GM23338 (cell line): Measurements from ENCODE around the gene RAB31.

ENCODE experiments used
- POLR2AphosphoS5 ChIP-seq: IDR thresholded peaks from 2 replicates; pipeline ENCODE4 v1.6.1; 2016; ENCODE audit warnings: antibody characterized with exemption, low read depth
- TF ChIP-seq, protein P1 (sequence below), 2 experiments: fragments of 200-600 bp in 1 of 2; sonication (generic) in 1 of 2; conservative IDR thresholded peaks; 2 replicates each; pipeline versions ENCODE4 v1.5.1 to v1.6.1; 2016 to 2017; ENCODE audit warnings: antibody characterized with exemption in 2 of 2, low read depth in 2 of 2, mild to moderate bottlenecking in 2 of 2, moderate library complexity in 1 of 2

- TF ChIP-seq, protein P1, sequence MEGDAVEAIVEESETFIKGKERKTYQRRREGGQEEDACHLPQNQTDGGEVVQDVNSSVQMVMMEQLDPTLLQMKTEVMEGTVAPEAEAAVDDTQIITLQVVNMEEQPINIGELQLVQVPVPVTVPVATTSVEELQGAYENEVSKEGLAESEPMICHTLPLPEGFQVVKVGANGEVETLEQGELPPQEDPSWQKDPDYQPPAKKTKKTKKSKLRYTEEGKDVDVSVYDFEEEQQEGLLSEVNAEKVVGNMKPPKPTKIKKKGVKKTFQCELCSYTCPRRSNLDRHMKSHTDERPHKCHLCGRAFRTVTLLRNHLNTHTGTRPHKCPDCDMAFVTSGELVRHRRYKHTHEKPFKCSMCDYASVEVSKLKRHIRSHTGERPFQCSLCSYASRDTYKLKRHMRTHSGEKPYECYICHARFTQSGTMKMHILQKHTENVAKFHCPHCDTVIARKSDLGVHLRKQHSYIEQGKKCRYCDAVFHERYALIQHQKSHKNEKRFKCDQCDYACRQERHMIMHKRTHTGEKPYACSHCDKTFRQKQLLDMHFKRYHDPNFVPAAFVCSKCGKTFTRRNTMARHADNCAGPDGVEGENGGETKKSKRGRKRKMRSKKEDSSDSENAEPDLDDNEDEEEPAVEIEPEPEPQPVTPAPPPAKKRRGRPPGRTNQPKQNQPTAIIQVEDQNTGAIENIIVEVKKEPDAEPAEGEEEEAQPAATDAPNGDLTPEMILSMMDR (conservative IDR thresholded peaks at IDR 0.05; ENCODE audit: low read depth in 2 of 2) = no peak
- TF ChIP-seq POLR2AphosphoS5 = no peak
Observed at GRCh38 chr18:9845256-9845655, 137.2 kb downstream of the RAB31 start.
